GM10248 (cell line): Measurements from ENCODE around the gene LMF1.
"Not testable (repeated sequence)": the region's sequence is repeated elsewhere in the genome, so short reads cannot be mapped to it uniquely, and the experiment has no call there.

Experiments
- CTCF ChIA-PET: fragments of 300-600 bp; sonication (Branson Sonifier 250); formaldehyde crosslinking; extraction: SDS; loops from one replicate; lab custom pipeline; 2021; ENCODE audit warnings: antibody characterized with exemption; lab: Yijun Ruan, JAX
- POLR2A ChIA-PET: fragments of 350-650 bp; sonication (Branson Sonifier 250); formaldehyde crosslinking; extraction: SDS; loops from one replicate; lab custom pipeline; 2020; ENCODE audit warnings: antibody characterized with exemption; lab: Yijun Ruan, JAX
- DNase-seq: peaks from one replicate; pipeline ENCODE4 v3.0.0; 2012; ENCODE audit errors: extremely low spot score
- TF ChIP-seq, protein P1 (sequence below): IDR thresholded peaks from 2 replicates; pipeline ENCODE4 v1.5.1; 2012; ENCODE audit warnings: mild to moderate bottlenecking, low read depth; ENCODE audit errors: extremely low read depth, missing control alignments, control extremely low read depth

Gene LMF1

GRCh38 chr16:840561-841454 is 130.0 kb downstream of the LMF1 start:
- DNase-seq, result no peak
- TF ChIP-seq, protein P1, sequence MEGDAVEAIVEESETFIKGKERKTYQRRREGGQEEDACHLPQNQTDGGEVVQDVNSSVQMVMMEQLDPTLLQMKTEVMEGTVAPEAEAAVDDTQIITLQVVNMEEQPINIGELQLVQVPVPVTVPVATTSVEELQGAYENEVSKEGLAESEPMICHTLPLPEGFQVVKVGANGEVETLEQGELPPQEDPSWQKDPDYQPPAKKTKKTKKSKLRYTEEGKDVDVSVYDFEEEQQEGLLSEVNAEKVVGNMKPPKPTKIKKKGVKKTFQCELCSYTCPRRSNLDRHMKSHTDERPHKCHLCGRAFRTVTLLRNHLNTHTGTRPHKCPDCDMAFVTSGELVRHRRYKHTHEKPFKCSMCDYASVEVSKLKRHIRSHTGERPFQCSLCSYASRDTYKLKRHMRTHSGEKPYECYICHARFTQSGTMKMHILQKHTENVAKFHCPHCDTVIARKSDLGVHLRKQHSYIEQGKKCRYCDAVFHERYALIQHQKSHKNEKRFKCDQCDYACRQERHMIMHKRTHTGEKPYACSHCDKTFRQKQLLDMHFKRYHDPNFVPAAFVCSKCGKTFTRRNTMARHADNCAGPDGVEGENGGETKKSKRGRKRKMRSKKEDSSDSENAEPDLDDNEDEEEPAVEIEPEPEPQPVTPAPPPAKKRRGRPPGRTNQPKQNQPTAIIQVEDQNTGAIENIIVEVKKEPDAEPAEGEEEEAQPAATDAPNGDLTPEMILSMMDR, result no peak
- POLR2A ChIA-PET, result interaction anchor here (0.6 kb wide), 1 partner anchor 46 kb away, joined by 5 read pairs; no protein-coding TSS in a partner anchor
- CTCF ChIA-PET, result no interaction called here

- TF ChIP-seq, protein P1, result no peak
- DNase-seq, result no peak
- ChIA-PET POLR2A (interaction anchor here (0.6 kb wide), 1 partner anchor 45 kb away, joined by 5 read pairs; no protein-coding TSS in a partner anchor), CTCF (no interaction called here)
Observed at GRCh38 chr16:839643-840408, 131.0 kb downstream of the LMF1 start.

GRCh38 chr16:838741-839140 is 132.0 kb downstream of the LMF1 start:
- no peak for DNase-seq
- ChIA-PET CTCF (no interaction called here), POLR2A (no interaction called here)
- TF ChIP-seq, protein P1, result no peak

GRCh38 chr16:836822-837221 is 134.0 kb downstream of the LMF1 start:
- POLR2A ChIA-PET, DNase-seq, CTCF ChIA-PET: not testable (repeated sequence)

DNA sequence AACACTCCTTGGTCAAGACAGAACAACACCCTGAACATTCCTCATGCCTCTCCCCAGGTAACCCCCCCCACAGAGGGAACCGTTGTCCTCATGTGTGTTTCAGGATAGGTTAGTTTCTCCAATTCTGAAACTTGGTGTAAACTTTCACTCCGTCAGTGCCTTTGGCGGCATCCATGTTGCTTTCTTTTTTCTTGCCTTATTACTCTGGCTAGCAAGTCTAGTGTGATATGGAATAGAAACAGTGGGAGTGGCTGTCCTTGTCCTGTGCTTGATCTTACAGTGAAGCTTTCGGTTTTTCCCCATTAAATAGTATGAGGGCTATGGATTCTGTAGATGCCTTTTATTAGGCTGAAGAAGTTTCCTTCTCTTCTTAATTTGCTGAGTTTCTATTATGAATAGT is 134.6 kb downstream of the LMF1 start:
- CTCF ChIA-PET, result no interaction called here
- TF ChIP-seq, protein P1, result no peak
- POLR2A ChIA-PET, result no interaction called here
- DNase-seq, result no peak

DNA sequence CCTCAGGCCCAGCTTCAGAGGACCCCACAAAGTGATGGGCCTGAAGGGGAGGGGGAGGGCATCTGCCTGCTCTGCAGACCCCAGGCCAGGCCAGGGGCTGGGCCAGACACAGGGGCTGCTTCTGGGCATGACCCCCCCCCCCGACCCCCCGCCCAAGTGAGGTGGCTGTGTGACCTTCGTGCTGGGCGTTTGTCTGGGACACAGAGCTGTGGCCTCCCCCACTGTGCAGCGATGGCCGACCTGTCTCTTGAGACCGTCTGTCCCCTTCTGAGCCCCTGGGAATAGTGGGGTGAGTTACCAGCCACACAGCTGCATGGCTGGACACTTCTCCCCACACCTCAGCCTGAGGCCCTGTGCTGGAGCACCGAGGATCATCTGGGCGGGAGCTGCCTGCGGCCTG is 135.4 kb downstream of the LMF1 start:
- ChIA-PET CTCF (no interaction called here), POLR2A (no interaction called here)
- DNase-seq, result no peak
- TF ChIP-seq, protein P1, result no peak
